ENCODE data around the gene LPP. TPM values are rescaled to one million over a fixed set of nuclear protein-coding genes. Genes with fewer than 3 reads are reported as not detected.

Gene LPP
- polyA plus RNA-seq, 2 of the 4 experiments (the other 2 are of a cell fraction) = 11.0 to 30.8 TPM

DNA sequence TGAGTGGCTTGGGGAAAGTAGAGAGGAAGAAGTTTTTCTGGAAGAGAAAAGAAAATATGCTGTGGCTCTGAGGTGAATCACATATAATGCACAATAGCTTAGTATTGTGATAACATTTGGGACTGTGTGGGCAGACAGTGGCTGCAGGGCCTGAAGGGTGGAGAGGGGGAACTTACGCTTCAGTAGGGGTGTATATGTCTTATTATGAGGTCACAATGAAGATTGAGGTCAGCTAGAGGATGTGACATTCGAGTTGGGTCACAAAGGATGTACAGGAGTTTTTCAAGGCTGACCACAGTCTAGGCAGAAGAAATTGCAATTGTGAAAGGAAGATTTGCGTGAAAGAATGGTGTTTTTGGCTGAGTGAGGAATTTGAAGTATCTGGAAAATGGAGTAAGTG, 414.8 kb downstream of the LPP start:
- no peak overlapping the region for H3K27ac ChIP-seq
- no peak for DNase-seq (ENCODE audit: low read depth in 1 of 2, low spot score in 1 of 2)
- ATAC-seq = no peak
- TF ChIP-seq HOXA7 (CRISPR knock-in tag; IDR thresholded peaks at IDR 0.05) (no peak), HOXB13 (CRISPR knock-in tag; IDR thresholded peaks at IDR 0.05; ENCODE audit: low read depth) (no peak), ATOH8 (CRISPR knock-in tag; IDR thresholded peaks at IDR 0.05; ENCODE audit: low read depth) (no peak), MAX (IDR thresholded peaks at IDR 0.05) (no peak), ZNF302 (CRISPR knock-in tag; IDR thresholded peaks at IDR 0.05) (no peak), FOSB (CRISPR knock-in tag; IDR thresholded peaks at IDR 0.05) (no peak), JUNB (IDR thresholded peaks at IDR 0.05) (no peak)
- FAIRE-seq = no peak
- POLR2A ChIA-PET = no interaction called here
- CTCF ChIA-PET = no interaction called here
- H3K4me3 ChIP-seq = no peak overlapping the region
- H3K4me1 ChIP-seq = peaks cover 9% of the 10 kb centered on the region
- H3K4me2 ChIP-seq = no peak overlapping the region
- no peaks in the 10 kb centered on the region for H3K9me3 ChIP-seq
- 93% methylated on average over 3 of the region's 3 CpGs for WGBS (ENCODE audit: missing lambda C conversion rate)

DNA sequence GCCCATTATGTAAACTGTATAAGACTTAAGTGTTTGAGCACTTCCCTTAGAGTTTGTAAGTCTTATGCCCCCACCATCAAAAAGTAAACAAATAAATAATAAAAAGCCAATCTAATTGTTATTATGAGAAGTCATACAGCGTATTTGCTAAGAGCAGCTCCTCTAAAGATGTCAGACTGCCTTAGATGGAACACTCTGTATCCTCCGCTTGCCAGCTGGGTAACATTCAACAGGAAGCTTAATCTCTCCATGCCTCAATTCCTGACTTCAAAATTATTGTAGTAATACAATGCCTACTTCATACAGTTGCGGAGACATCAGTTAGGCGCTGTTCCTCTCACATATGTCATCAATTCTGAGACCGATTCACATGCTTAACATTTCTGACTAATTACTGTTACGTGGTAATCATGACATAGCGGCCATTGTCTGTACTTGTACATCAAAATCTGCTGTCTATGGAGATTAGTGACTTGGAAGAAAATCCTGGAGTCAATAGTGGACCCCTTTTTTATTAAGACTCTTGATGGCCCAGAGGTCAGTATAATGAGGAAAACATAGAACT, 417.7 kb downstream of the LPP start:
- FAIRE-seq (no peak), ATAC-seq (no peak), DNase-seq (ENCODE audit: low read depth in 1 of 2, low spot score in 1 of 2) (no peak)
- no peak overlapping the region for H3K4me3 ChIP-seq
- CTCF ChIA-PET = interaction anchor here (1.4 kb wide), 1 partner anchor 832 kb away, joined by 3 read pairs; no protein-coding TSS in a partner anchor
- peaks cover 9% of the 10 kb centered on the region for H3K4me1 ChIP-seq
- no peak overlapping the region for H3K4me2 ChIP-seq
- no peaks in the 10 kb centered on the region for H3K9me3 ChIP-seq
- TF ChIP-seq RAD21 (conservative IDR thresholded peaks at IDR 0.05 in 1 of 2, IDR thresholded peaks at IDR 0.05 in 1 of 2) = no peak
- TF ChIP-seq KDM1A (IDR thresholded peaks at IDR 0.05; ENCODE audit: low read depth) = no peak
- WGBS (ENCODE audit: missing lambda C conversion rate) = 94% methylated on average over 7 of the region's 7 CpGs
- POLR2A ChIA-PET = no interaction called here
- no peak overlapping the region for H3K27ac ChIP-seq

DNA sequence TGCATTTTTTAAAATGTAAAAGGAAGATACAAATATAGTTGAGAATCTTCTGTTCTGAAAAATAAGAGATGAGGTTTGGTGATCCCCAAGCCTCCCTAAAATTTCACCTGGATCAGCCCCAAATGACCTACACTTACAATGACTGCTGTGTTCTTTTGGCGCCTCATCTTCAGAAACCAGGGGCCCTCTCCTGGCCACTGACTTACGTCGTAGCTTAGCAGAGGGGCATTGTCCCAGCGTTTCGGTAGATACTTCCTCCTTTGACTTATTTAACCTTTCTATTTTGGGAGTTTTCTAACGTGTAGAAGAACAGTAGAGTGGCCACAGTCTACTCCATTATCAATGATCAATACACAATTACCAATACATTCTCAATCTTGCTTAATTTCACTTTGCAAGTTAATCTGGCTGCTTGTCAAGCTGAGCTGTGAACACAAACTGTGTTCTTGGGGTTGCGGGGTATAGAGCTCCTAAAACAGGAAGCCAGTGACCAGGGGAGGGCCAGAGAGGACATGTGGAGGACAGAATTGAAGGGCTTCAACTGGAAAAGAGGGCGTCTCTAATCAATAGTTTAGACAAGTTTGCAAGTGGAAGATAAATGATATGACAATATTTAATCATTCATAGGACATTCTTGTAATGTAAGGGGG, 419.5 kb downstream of the LPP start:
- H3K9me3 ChIP-seq = no peaks in the 10 kb centered on the region
- 85% methylated on average over 8 of the region's 8 CpGs for WGBS (ENCODE audit: missing lambda C conversion rate)
- TF ChIP-seq HEYL (CRISPR knock-in tag; IDR thresholded peaks at IDR 0.05) (no peak), ZC3H11A (IDR thresholded peaks at IDR 0.05) (no peak), MAX (IDR thresholded peaks at IDR 0.05) (no peak), FOXS1 (CRISPR knock-in tag; IDR thresholded peaks at IDR 0.05) (no peak), TP53 (CRISPR knock-in tag; IDR thresholded peaks at IDR 0.05) (no peak), RARB (CRISPR knock-in tag; IDR thresholded peaks at IDR 0.05) (no peak), POLR2AphosphoS2 (conservative IDR thresholded peaks at IDR 0.05; ENCODE audit: low read length) (no peak), RAD21 (conservative IDR thresholded peaks at IDR 0.05 in 1 of 2, IDR thresholded peaks at IDR 0.05 in 1 of 2) (no peak)
- TF ChIP-seq, protein P1, sequence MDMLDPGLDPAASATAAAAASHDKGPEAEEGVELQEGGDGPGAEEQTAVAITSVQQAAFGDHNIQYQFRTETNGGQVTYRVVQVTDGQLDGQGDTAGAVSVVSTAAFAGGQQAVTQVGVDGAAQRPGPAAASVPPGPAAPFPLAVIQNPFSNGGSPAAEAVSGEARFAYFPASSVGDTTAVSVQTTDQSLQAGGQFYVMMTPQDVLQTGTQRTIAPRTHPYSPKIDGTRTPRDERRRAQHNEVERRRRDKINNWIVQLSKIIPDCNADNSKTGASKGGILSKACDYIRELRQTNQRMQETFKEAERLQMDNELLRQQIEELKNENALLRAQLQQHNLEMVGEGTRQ (IDR thresholded peaks at IDR 0.05) = no peak
- no peak overlapping the region for H3K4me2 ChIP-seq
- ATAC-seq (no peak), DNase-seq (ENCODE audit: low read depth in 1 of 2, low spot score in 1 of 2) (no peak), FAIRE-seq (no peak)
- H3K4me1 ChIP-seq = no peaks in the 10 kb centered on the region
- H3K4me3 ChIP-seq = no peak overlapping the region
- H3K27ac ChIP-seq = no peak overlapping the region
- ChIA-PET POLR2A (no interaction called here), CTCF (no interaction called here)

DNA sequence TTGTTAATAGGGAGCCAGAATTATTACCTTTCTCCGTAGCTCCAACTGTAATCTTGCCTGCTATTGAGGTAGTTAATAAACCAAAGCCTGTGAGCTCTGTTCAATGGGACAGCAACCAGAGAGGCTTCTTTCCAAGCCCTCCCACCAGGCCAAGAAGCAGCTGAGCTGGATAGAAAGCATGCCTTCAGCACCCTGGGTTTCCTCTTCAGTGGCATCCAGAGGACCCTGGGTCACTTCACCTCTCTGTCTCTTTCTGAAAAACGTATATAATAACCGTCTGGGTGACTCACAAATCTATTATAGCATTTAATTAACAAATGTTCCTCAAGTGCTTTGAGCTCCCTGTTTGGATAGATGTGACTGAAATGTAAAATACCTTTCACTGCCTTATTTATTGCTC, 420.0 kb downstream of the LPP start:
- no peak for FAIRE-seq
- no peak overlapping the region for H3K4me2 ChIP-seq
- ChIA-PET CTCF (no interaction called here), POLR2A (no interaction called here)
- no peak overlapping the region for H3K27ac ChIP-seq
- 81% methylated on average over 3 of the region's 3 CpGs for WGBS (ENCODE audit: missing lambda C conversion rate)
- DNase-seq (ENCODE audit: low read depth in 1 of 2, low spot score in 1 of 2) = no peak
- TF ChIP-seq HOXB13 (CRISPR knock-in tag; IDR thresholded peaks at IDR 0.05; ENCODE audit: low read depth) (no peak), CHD2 (IDR thresholded peaks at IDR 0.05; ENCODE audit: low read length, partially characterized antibody) (no peak), ESRRA (IDR thresholded peaks at IDR 0.05; ENCODE audit: borderline replicate concordance, low read length) (no peak), CEBPB (IDR thresholded peaks at IDR 0.05) (no peak), RNF2 (IDR thresholded peaks at IDR 0.05; ENCODE audit: borderline replicate concordance, low read depth) (no peak), CHD4 (IDR thresholded peaks at IDR 0.05; ENCODE audit: borderline replicate concordance) (no peak), JUNB (IDR thresholded peaks at IDR 0.05) (no peak), FOSB (CRISPR knock-in tag; IDR thresholded peaks at IDR 0.05) (no peak), HDAC2 (IDR thresholded peaks at IDR 0.05) (no peak), SREBF2 (IDR thresholded peaks at IDR 0.05) (no peak), MAZ (IDR thresholded peaks at IDR 0.05; ENCODE audit: borderline replicate concordance, low read depth, low read length) (no peak), RCOR1 (IDR thresholded peaks at IDR 0.05; ENCODE audit: low read depth, low read length) (no peak)
- TF ChIP-seq, protein P1 (IDR thresholded peaks at IDR 0.05) = no peak
- H3K4me3 ChIP-seq = no peak overlapping the region
- H3K9me3 ChIP-seq = no peaks in the 10 kb centered on the region
- no peak for ATAC-seq
- H3K4me1 ChIP-seq = no peaks in the 10 kb centered on the region
